Stimulated activated memory B cell treated with anti-CD40 and anti-IgM and Interleukin-4, amounts not matched to agents 10 μg/mL and 1 μg/mL and 100 μg/mL, for 72 hours (primary cell): ENCODE measurements around the gene PAWR.

ENCODE experiments used
- ATAC-seq: fragments of 150-1000 bp; cut with Tn5 transposase; 2 replicates; pipeline ENCODE4 v1.10.0; 2021
- H3K27ac Mint-ChIP-seq: one replicate; pipeline ENCODE4 v1.8.0; 2022; ENCODE audit warnings: mild to moderate bottlenecking, mixed read lengths
- H3K27me3 Mint-ChIP-seq: one replicate; pipeline ENCODE4 v1.8.0; 2022; ENCODE audit warnings: mixed read lengths
- H3K36me3 Mint-ChIP-seq: one replicate; pipeline ENCODE4 v1.8.0; 2022; ENCODE audit warnings: mixed read lengths
- H3K4me1 Mint-ChIP-seq: one replicate; pipeline ENCODE4 v1.8.0; 2022; ENCODE audit warnings: mixed read lengths
- H3K4me3 Mint-ChIP-seq: one replicate; pipeline ENCODE4 v1.8.0; 2022; ENCODE audit warnings: mild to moderate bottlenecking, moderate library complexity, mixed read lengths
- H3K9me3 Mint-ChIP-seq: one replicate; pipeline ENCODE4 v1.8.0; 2022; ENCODE audit warnings: mixed read lengths

Gene PAWR

GRCh38 chr12:79690638-79691510 is at the start of gene PAWR:
PAWR (minus strand) TSS chr12:79690964; CDS start chr12:79690244, 720 bp downstream.
- Mint-ChIP-seq H3K27ac (peak within 1 kb of the TSS; percentile 77), H3K27me3 (no peaks in the 10 kb centered on the region)

GRCh38 chr12:79737875-79738718 is 47.3 kb upstream of the PAWR start:
- no peak overlapping the region for H3K27ac Mint-ChIP-seq
- H3K4me1 Mint-ChIP-seq = no peaks in the 10 kb centered on the region
- no peaks in the 10 kb centered on the region for H3K36me3 Mint-ChIP-seq
- no peaks in the 10 kb centered on the region for H3K27me3 Mint-ChIP-seq
- ATAC-seq = no peak
- no peaks in the 10 kb centered on the region for H3K9me3 Mint-ChIP-seq
- H3K4me3 Mint-ChIP-seq = no peak overlapping the region

More at GRCh38 chr12:79690638-79691510, at the start of gene PAWR:
- H3K4me3 Mint-ChIP-seq = peak within 1 kb of the TSS; percentile 98
- no peaks in the 10 kb centered on the region for H3K36me3 Mint-ChIP-seq
- peak; percentile 85 for ATAC-seq
- H3K9me3 Mint-ChIP-seq = no peaks in the 10 kb centered on the region
- H3K4me1 Mint-ChIP-seq = peaks cover 38% of the 10 kb centered on the region

DNA sequence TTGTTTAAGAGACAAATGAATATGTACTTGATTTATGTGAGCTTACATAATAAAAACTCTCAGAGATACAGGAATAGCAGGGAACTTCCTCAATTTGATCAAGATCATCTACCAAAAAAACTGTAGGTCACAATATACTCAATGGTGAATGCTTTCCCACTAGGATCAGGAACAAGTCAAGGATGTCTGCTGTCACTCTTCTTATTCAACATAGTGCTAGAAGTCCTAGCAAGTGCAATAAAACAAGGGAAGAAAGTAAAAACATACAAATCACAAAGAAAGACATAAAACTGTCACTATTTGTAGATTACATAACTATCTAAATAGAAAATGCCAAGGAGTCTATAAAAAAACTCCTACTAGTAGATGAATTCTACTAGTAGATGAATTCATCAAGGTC is 41.9 kb upstream of the PAWR start:
- no peaks in the 10 kb centered on the region for H3K9me3 Mint-ChIP-seq
- H3K27ac Mint-ChIP-seq = no peak overlapping the region
- no peaks in the 10 kb centered on the region for H3K36me3 Mint-ChIP-seq

DNA sequence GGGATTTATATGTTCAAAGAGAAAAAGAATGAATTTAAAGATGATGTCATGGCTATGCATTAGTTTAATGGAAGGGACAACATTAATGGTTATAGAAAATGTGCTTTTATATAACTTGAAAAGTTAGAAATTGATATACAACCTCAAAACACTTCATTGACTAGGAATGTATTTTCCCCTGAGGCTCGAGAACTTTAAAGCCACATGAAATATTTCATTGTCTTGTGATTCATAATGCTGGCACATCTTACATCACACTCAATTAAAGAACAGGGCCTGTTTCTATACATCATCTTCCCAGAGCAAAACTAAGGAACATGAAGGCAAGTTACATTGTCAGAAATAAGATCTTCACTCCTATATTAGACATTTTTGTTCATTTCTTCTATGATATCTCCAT is 35.2 kb upstream of the PAWR start:
- Mint-ChIP-seq H3K9me3 (no peaks in the 10 kb centered on the region), H3K4me1 (no peaks in the 10 kb centered on the region), H3K4me3 (no peak overlapping the region), H3K27ac (no peak overlapping the region), H3K27me3 (peaks cover 27% of the 10 kb centered on the region), H3K36me3 (peaks cover 5% of the 10 kb centered on the region)
- no peak for ATAC-seq

More for the DNA sequence above, 41.9 kb upstream of the PAWR start:
- peaks cover 26% of the 10 kb centered on the region for H3K27me3 Mint-ChIP-seq
- no peak overlapping the region for H3K4me3 Mint-ChIP-seq
- ATAC-seq = no peak
- no peaks in the 10 kb centered on the region for H3K4me1 Mint-ChIP-seq

GRCh38 chr12:79717006-79717405 is 26.2 kb upstream of the PAWR start:
- H3K36me3 Mint-ChIP-seq = no peaks in the 10 kb centered on the region
- H3K4me1 Mint-ChIP-seq = no peaks in the 10 kb centered on the region
- no peaks in the 10 kb centered on the region for H3K9me3 Mint-ChIP-seq
- no peak for ATAC-seq
- H3K27ac Mint-ChIP-seq = no peak overlapping the region
- no peaks in the 10 kb centered on the region for H3K27me3 Mint-ChIP-seq
- no peak overlapping the region for H3K4me3 Mint-ChIP-seq

GRCh38 chr12:79715308-79715707 is 24.5 kb upstream of the PAWR start:
- Mint-ChIP-seq H3K27ac (no peak overlapping the region), H3K27me3 (no peaks in the 10 kb centered on the region), H3K4me3 (no peak overlapping the region), H3K4me1 (no peaks in the 10 kb centered on the region), H3K36me3 (no peaks in the 10 kb centered on the region), H3K9me3 (no peaks in the 10 kb centered on the region)
- ATAC-seq = no peak

GRCh38 chr12:79710707-79711483 is 20.1 kb upstream of the PAWR start:
- Mint-ChIP-seq H3K9me3 (no peaks in the 10 kb centered on the region), H3K4me1 (no peaks in the 10 kb centered on the region), H3K36me3 (no peaks in the 10 kb centered on the region), H3K4me3 (no peak overlapping the region), H3K27me3 (no peaks in the 10 kb centered on the region), H3K27ac (no peak overlapping the region)
- ATAC-seq = no peak

DNA sequence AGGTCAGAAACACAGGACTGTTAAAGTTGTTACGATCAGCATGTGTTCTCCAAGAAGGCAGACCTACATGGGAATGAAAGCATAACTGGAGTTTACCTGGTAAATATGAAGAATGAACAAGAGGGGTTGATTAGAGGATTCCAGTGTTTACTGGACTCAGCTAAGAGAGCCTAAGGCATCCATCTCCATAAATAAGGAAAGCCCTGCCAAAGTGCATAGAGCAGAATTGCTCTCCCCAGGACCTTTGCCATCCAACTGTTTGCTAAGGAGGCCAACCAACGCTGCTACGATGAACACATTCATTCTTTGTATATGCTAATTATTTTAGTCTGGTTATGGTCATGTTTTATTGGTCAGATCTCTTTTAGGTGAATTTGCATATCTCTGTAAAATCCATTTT is 17.1 kb upstream of the PAWR start:
- H3K36me3 Mint-ChIP-seq = no peaks in the 10 kb centered on the region
- no peaks in the 10 kb centered on the region for H3K27me3 Mint-ChIP-seq
- H3K4me3 Mint-ChIP-seq = no peak overlapping the region
- no peak for ATAC-seq
- H3K27ac Mint-ChIP-seq = no peak overlapping the region
- H3K9me3 Mint-ChIP-seq = no peaks in the 10 kb centered on the region
- H3K4me1 Mint-ChIP-seq = no peaks in the 10 kb centered on the region

DNA sequence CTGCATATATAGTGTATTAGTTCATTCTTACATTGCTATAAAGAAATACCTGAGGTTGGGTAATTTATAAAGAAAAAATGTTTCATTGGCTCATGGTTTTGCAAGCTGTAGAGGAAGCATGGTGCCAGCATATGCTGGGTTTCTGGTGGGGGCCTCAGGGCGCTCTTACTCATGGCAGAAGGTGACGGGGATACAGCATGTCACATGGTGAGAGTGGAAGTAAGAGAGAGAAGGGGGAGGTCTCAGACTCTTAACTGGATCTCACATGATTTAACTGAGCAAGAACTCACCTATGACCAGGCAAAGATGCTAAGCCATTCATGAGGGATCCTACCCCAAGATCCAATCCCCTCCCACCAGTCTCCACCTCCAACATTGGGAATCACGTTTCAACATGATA is 15.9 kb upstream of the PAWR start:
- no peak overlapping the region for H3K4me3 Mint-ChIP-seq
- ATAC-seq = no peak
- H3K27ac Mint-ChIP-seq = no peak overlapping the region
- H3K36me3 Mint-ChIP-seq = no peaks in the 10 kb centered on the region
- H3K27me3 Mint-ChIP-seq = no peaks in the 10 kb centered on the region
- H3K9me3 Mint-ChIP-seq = no peaks in the 10 kb centered on the region
- H3K4me1 Mint-ChIP-seq = no peaks in the 10 kb centered on the region

DNA sequence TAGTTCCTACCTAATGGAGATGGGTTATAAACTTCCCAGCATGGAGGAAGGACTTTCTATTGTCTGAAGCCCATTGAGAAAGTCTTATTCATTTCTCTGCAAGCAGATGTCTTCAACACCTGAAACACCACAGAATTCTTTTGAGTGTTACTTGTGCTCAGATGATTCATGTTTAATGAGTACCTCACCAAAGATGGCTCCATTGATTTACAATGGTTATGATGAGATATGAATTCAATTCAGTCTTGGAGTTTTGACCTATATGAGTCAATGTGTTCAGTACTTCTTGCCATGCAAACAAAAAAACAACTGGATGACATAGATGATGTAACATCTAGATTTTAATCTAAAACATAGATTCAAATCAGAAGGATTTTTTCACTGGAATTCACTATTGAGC is 15.4 kb upstream of the PAWR start:
- Mint-ChIP-seq H3K4me1 (no peaks in the 10 kb centered on the region), H3K9me3 (no peaks in the 10 kb centered on the region), H3K27me3 (no peaks in the 10 kb centered on the region), H3K27ac (no peak overlapping the region), H3K4me3 (no peak overlapping the region), H3K36me3 (no peaks in the 10 kb centered on the region)
- no peak for ATAC-seq

- Mint-ChIP-seq H3K4me1 (no peaks in the 10 kb centered on the region), H3K36me3 (no peaks in the 10 kb centered on the region), H3K4me3 (no peak overlapping the region), H3K27me3 (no peaks in the 10 kb centered on the region), H3K9me3 (no peaks in the 10 kb centered on the region), H3K27ac (no peak overlapping the region)
- ATAC-seq = no peak
These were observed 8.2 kb upstream of the PAWR start for GRCh38 chr12:79698966-79699365.

GRCh38 chr12:79696416-79696815 is 5.7 kb upstream of the PAWR start:
- Mint-ChIP-seq H3K27me3 (no peaks in the 10 kb centered on the region), H3K27ac (no peak overlapping the region), H3K36me3 (no peaks in the 10 kb centered on the region), H3K4me1 (peaks cover 3% of the 10 kb centered on the region), H3K9me3 (no peaks in the 10 kb centered on the region), H3K4me3 (no peak overlapping the region)
- no peak for ATAC-seq

DNA sequence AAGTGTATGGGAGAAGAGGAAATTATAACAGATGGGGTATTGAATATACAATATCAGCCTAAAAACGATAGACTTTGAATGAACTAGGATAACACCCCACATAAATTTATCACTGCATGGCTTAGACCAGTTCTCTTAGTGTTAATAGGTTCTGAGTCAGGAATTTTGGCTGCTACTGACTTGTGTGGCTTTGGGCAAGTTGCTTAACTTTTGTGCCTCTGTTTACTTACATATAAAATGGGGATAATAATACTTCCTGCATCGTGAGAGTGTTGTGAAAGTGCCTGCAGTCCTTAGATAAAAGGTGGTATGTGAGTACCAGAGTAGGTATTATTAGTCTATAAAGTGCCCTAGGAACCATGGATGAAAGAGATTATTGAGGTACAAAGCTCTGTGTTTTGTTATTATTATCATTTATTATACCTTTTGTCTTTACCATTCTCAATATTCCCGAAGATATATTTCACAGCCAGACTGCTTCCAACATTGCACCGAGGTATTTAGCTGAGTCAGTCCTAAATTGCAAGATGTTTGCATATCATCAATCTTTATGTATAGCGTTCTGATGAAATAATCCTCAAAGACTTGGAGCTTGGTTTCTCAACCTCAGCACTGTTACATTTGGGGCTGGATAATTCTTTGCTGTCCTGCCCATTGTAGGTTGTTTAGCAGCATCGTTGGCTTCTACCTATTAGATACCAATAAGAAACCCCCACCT is 2.3 kb upstream of the PAWR start:
- no peaks in the 10 kb centered on the region for H3K27me3 Mint-ChIP-seq
- peaks cover 16% of the 10 kb centered on the region for H3K4me1 Mint-ChIP-seq
- H3K4me3 Mint-ChIP-seq = no peak overlapping the region
- ATAC-seq = no peak
- H3K36me3 Mint-ChIP-seq = no peaks in the 10 kb centered on the region
- H3K27ac Mint-ChIP-seq = no peak overlapping the region
- no peaks in the 10 kb centered on the region for H3K9me3 Mint-ChIP-seq

DNA sequence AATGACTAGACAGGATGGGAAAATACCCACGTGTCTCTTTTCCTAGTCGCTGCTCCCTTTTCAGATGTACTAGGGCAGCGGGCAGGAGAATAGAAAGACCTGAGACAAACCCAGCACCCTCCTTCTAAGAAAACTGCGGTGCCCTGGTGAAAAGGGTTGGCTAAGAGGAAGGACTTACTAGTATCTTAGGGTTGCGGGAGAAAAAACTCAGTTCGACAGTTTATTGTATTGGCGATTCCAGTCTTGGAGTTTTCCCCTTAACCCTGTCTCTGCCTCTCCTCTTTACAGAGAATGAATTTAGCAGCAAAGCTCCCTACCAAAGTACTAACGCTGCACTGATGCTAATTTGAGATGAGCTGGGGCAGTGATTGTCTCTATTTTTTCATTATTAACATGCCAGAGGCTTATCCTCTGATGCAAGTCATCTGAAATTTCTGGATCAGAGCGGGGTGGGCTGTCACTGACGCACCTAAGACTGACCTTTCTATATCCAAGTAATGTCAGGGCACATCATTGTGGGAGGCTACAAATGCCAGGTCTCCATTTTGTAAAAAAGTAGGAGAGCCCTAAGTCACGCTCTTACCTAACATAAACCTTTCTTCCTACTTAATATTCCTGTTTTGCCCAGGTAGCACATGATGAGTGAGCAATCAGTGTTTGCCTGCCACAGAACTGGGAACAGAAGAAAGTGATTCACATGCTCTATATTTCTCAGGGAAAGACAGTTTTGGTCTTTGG is 916 bp upstream of the PAWR start:
- H3K9me3 Mint-ChIP-seq = no peaks in the 10 kb centered on the region
- H3K4me3 Mint-ChIP-seq = peak overlapping the region; percentile 98
- H3K27ac Mint-ChIP-seq = no peak overlapping the region
- H3K4me1 Mint-ChIP-seq = peaks cover 30% of the 10 kb centered on the region
- ATAC-seq = no peak
- H3K27me3 Mint-ChIP-seq = no peaks in the 10 kb centered on the region
- H3K36me3 Mint-ChIP-seq = no peaks in the 10 kb centered on the region
